AG08396 (cell line): ENCODE data around the gene GUCA2A.
"Not testable (repeated sequence)": the region's sequence is repeated elsewhere in the genome, so short reads cannot be mapped to it uniquely, and the experiment has no call there.

Source experiments
- DNase-seq: peaks from one replicate; pipeline ENCODE4 v3.0.0; 2012; ENCODE audit warnings: low spot score, mixed read lengths

Gene GUCA2A, protein sequence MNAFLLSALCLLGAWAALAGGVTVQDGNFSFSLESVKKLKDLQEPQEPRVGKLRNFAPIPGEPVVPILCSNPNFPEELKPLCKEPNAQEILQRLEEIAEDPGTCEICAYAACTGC

DNA sequence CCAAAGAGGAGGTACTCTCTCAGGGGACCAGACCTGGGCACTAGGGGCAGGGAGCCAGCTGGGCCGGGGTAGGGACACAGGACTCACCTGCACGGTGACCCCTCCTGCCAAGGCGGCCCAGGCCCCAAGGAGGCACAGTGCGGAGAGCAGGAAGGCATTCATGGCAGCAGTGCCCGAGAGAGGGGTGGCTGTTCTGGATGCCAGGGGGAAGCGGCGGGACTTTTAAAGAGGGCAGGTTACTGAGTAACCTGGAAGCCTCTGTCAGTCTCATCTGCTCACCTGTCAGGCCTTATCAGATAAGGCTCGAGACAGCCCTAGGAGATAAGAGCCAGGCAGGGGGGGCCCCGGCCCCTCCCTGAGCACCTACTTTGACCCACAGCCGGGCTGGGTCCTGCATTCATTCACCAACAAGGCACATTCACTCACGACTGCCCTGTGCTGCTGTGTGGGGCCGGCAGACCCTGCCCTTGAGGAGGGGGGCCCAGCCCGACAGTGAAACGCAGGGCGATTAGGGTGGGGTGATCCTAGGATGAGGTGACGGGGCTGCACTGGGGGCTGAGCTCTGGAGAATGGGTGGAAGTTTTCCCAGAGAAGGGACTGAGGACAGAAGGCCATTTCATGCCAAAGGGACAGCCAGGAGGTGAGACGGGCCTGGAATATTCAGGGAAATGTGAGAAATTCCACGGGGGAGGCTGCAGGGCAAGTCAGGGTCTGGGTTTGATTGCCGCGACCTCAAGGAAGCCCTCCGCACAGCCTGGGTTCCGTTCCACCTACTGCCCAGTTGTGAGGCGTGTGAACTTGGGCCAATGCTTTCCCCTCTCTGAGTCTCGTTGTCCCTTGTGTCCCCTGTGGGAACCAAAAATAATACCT is at the start of gene GUCA2A:
Gene GUCA2A (minus strand): TSS at position 195 of the 870 bp plus-strand sequence. CDS start 33 bp downstream, at position 162.
- no peak for DNase-seq

DNA sequence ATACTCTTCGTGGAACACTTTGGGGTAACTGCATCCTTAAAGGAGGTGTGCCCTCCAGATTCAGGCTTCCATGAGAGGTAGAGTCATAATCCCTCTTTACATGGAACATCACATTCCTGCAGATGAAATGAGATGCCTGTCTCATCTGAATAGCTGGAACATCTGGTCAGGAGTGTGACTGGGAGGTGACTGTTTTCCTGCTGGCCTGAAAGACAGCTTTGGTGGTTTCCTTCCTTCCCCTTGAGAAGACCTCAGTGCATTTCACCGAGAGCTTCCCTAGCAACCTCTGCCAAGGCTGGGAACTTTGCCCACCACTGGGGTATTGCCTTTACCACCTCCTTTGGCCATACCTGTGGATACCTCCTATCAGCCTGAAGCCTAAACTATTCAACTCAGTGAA is 46.7 kb upstream of the GUCA2A start:
- no peak for DNase-seq

DNA sequence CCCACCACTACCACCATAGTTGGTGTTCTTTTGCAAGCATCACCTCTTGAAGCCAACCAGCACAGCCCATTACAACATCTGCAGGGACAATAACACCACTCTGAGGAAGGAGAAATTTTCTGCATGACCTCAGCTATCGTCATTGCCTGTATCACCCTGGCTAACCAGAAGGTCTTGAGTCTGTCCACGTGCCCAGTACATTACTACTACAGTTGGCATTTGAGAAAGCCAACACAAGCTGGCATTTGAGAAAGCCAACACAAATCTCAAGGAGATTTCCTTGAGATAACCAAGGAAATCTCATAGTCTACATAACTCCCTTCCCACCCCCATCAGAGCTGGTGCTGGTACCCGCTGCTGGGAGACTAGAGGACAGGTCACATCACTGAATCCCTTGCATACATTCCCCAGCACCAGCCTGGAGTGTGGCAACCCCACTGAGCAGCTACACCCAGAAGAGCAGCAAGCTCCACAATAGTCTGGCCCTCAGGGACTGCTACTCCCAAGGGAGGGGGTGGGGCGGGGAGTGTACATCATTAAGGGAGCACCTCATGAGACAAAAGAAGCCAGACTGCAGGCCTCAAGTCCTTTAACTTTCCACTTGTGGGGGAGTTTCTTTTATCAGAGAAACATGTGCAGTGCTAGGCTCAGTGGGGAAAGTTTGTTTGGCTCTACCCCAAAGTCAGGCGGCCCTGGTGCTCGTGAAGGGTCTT is 46.0 kb upstream of the GUCA2A start:
- no peak for DNase-seq

DNA sequence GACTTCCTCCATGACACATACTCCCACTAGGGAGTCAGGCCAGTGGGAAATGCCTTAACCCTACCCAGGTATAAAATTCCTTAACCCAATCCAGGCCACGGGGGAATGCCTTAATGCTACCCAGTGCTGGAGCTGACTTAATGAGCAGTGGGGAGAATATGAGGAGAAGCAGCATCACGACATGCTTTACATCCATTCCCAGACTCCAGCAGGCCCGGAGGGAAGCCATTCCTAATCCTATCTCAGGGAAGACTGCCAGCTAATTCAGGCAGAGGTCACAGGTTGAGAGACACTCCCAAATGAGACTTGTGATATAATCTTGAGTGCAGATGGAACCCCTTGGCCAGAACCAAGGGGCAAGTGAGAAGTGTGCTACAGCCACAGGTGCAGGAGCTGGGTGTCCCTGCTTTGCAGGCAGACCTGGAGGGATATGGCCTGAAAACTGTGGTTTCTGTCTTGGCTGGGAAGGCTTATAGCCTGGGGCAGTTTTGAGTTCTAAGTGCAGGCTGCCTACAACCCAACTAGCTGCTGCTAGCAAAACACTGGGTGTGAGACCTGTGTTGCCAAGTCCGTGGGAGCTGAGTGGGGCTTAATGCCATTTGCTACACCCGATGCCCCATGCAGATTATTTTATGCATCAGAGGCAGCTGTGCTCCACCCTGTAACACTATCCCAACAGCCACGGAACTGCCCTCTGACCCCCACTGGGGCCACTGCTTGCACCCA is 45.1 kb upstream of the GUCA2A start:
- no peak for DNase-seq

DNA sequence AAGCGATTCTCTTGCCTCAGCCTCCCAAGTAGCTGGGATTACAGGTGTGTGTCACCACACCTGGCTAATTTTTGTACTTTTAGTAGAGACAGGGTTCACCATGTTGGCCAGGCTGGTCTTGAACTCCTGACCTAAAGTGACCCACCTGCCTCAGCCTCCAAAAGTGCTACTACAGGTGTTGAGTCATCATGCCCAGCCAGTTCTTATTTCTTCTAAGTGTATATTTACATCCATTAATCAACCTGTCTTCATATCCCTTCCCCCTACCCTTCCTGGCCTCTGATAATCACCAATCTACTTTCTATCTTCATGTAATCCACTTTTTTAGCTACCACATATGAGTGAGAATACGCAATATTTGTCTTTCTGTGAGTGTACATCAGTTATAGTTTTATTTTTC is 42.4 kb upstream of the GUCA2A start:
- not testable (repeated sequence) for DNase-seq

DNA sequence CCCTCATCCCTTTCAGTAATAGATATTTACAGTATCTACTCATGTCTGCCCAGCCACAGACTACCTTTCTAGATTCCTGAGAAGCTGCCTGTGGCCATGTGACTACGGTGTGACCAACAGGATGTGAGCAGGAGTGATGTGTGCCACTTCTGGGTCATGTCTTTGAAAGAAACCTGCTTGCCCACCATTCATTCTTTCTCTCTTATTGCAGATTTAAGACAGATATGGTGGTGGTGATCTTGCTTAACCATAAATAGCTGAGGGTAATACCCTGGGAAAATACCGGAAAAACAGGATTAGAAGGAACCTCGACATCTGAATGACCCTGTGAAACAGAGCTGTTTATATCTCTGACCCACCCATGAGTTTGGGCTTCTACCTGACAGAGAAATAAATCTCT is 41.6 kb upstream of the GUCA2A start:
- no peak for DNase-seq

DNA sequence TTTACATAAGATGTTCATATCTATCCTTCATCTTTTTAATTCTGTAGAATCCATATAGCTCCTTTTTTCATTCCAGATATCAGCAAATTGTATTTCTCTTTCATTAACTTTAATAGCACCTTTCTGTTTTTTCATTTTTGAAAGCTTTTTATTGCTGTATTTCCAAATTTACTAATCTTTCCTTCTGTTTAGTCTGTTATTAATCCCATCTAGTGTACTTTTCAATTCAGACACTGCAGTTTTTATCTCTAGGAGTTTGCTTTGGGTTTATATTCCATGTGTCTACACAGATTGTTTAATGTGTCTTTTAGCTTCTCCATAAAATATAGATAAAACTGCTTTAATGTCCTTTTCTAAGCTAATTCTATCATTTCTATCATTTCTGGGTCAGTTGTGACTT is 37.4 kb upstream of the GUCA2A start:
- DNase-seq, result no peak

DNA sequence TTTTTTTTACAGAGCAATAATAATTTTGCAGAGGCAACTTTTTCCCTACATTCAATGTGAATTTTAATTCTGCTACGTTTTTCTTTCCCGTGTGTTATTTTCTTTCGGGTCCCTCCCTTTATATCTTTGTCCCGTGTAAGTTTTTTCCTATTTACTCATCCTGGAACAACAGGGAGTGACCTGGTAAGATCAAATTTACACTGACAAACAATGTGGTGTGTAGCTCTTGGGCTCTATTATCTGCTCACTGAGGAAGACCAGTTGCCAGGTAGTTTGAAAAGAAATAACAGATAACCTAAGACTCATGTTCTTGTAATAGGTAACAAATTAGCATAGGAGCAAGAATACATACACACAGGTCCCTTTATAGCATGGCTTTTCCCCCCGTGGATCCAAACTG is 33.7 kb upstream of the GUCA2A start:
- no peak for DNase-seq

DNA sequence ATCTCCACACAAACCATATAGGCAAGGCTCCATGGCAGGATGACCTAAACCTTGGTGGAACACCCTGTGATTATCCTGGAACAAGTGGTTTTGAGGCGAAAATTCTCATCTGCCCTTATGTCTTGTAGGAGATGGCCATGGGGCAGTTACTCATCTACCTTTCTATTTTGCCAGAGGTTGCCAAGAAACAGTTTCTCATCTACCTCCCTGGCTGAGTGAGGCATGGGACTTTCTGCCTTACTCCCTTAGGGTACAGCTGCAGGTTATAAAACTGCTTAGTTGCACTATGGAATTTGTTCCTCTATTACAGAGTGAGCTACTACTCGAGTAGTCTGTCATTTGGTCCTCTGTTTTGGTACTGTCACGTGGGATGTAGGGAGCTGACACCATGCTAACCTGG is 31.3 kb upstream of the GUCA2A start:
- DNase-seq, result no peak

DNA sequence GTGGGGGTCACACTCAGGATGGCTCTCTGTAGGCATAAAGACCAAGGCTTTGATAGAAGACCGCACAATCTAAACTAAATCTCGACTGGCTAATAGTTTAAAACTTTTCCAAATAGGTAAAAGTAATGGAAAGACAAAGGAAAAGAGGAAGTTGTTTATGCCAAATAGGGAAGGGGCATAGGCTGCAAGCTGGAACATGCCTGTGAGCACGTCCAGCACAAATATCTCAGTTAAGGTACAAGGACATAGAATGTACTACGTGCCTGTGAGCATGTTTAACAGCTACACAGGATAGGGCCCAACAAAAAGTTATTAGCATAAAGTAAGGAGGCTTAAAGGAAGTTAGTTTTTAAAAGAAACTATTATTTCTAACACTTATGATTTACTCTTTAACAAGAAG is 27.6 kb upstream of the GUCA2A start:
- no peak for DNase-seq

DNA sequence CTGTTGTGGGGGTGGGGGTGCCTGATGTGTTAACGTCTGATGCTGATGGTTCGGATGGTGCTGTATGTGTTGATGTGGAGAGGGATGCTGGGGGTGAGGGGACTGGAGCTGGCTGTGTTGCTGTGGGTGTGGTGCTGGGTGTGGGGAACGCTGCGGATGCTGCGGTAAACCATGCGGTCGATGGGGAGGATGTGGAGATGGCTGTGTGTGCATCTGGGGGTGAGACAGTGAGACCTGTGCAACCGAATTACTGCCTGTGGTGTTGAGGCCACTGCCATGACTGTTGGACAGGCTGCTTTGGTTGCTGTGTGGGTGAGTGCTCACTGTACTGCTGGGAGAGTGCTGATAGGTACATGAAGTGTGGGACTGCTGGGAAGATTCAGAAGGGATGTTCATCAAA is 26.8 kb upstream of the GUCA2A start:
- no peak for DNase-seq

DNA sequence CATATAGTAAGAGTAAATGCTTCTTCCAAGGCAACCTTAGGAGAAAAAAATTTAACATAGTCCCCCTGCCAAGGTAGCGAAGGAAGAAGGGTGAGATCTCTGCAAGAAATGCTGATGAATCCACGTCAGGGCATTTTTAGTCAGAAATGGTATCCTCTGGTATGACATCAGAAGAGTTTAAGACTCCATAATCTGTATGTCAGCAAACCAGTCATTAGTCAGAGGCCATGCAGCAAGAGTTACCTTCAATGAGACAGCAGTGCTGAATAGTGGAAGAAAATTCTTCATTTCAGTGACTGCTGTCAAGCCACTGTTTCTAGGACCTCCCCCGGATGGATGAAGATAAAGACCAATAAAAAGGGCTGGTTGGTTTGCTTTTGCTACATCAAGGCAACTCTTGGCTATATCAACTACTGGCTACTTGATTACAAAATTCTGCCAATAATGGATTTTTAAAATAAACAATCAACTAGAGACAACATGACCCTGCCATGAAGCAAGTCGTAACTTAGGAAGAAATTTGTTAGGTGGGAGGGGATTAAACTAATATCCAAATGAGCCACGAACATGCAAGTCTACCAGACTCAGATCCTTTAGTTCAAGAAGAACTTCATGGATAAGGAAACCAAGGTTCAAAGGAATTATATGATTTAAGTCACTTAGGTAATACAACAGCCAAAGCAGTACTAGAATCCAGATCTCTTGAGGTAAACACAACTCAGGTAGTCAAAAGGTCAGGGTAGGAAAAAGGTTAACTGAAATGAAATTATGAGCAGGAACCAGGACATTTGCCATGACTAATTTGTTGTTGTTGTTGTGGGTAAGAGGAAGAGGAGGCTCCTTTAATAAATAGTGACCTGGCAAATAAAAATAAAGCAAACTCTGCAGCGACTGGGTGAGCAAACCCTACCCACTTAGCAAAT is 25.6 kb upstream of the GUCA2A start:
- DNase-seq, result no peak

DNA sequence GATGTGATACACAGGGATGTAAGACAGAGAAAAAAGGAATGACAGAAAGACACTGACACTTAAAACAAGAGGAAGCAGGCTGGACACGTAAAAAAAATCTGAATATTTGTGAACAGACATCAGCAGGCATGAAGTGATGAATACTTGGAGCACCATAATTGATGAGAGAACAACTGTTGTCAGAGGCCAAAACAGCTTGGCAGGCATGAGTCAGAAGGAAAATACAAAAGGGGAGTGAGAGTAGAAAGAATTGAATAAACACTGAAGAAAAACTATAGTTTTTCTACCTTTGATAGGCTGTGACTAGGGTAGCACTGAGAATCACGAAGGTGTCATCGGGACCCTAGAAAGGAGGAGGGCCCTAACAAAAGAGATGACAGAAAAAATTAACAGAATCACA is 21.6 kb upstream of the GUCA2A start:
- DNase-seq, result peak; percentile 52

DNA sequence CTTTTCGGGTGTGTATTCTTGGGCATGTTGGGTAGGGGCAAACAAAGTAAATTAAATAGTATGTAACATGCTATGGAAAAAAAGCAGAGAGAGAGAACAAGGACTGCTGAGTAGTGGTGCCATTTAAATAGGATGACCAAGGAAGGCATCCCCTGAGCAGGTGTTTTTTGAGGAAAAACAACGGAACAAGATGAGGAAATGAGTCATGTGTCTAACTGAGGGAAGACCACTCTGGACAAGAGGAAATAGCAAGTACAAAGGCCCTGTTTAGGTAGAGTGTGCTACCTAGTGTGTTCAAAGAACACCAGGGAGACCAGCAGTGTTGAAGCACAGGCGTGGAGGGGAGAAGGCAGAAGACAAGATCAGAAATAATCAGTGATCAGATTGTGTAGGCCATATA is 20.1 kb upstream of the GUCA2A start:
- no peak for DNase-seq

DNA sequence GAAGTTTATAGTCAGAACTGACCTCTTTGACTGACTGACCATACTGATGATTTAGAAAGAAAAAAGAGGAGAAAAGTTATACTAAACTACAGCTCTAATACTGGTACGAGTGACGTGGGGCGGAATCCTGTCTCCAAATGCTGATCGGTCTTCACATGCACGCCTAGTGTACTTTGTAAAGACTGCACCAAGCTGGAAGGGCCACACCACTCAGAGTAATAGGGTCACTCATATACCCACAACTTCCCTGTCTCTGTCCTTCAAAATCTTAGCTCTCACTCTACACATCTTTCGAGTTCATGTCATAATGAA is 19.4 kb upstream of the GUCA2A start:
- no peak for DNase-seq

DNA sequence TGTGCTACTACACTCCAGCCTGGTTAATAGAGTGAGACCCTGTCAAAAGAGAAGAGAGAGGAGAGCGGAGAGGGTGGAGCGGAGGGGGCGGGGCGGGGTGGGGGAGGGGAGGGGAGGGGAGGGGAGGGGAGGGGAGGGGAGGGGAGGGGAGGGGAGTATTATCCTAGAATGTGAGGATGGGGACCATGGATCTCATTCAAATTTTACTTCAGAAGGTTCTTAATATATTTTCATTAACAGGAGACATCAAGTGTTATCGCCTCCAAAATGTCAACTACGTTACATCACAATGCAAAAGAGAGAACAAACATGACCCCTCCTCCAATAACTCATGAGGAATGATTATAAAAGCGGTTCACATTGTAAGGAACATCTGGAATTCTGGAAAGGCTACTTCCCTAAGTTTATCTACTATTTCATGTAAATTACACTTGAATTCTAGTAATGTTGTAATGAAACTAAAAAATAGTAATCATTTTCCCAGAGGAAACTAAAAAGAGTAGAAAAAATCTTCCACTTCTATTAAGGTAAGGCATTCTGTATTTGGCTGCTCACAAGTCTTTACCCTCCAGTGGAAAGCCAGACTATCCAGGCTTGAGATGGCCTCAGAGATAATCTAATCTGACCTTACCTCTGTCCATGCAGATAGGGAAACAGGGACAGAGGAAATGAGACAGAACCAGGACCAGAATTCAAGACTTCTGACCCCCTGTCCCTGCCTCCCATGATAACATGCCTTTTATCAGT is 18.8 kb upstream of the GUCA2A start:
- no peak for DNase-seq

DNA sequence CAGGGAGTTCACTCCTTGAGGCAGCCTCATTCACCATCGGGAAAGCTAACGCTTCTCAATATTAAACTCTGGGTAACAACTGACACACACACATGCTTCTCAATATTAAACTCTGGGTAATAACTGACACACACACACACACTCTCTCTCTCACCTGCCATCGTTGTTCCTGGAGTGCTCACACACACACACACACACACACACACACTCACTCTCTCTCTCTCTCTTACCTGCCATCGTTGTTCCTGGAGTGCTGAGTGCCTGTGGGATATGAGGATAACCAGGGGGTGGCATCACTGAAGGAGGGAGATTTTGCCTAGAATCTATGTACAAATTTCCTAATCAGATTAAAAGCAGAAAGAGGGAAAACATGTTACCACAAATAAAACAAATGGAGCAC is 17.1 kb upstream of the GUCA2A start:
- no peak for DNase-seq

DNA sequence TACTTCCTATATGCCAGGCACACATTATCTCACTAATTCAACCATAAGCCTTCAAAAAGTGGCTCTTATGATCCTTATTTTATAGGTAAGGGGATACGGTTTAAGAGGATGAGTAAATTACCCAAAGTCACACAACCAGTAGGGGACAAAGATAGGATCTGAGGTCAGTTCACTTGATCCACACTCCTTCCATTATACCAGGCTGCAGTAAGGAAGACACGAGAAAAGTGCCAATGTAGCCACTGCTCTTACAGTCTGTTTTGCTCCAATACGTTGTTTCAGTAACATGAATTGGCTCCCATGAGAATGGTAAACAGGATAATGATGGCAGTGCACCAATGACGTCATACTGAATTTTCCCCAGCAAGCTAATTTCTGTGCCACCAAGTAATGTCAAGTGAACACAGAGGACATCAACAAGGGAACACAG is 15.4 kb upstream of the GUCA2A start:
- no peak for DNase-seq

DNA sequence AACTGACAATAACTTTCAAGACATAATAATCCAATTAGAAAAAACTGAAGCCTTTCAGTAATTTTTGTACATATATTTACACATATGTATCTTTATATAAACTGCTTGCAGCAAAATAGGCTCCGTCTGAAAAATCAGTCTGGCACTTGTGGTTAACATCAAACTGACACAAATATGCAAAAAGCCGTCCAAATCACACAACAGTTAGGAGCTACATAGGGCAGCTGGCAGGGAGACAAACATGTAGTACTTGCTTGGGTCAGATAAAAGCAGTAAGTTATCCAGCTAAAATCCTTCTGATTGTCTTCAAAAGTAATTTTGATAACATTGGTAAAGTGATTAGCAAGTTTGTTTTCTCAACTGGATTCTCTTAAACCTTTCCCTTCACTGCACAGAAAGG is 14.7 kb upstream of the GUCA2A start:
- DNase-seq, result peak; percentile 40

DNA sequence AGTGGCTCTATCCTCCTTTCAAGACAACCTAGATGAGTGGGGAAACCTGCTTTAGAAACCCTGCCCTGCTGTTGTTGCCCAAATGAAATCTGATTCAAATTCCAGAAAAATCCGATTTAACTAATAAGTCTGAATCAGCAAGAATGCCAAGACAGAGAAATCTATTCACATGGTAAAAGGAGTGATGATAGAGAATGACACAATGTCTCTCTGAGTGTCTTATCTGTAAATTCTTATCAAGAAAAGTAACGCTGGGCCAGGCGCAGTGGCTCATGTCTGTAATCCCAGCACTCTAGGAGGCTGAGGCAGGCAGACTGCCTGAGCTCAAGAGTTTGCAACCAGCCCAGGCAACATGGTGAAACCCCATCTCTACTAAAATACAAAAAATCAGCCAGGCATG is 13.7 kb upstream of the GUCA2A start:
- DNase-seq, result no peak

DNA sequence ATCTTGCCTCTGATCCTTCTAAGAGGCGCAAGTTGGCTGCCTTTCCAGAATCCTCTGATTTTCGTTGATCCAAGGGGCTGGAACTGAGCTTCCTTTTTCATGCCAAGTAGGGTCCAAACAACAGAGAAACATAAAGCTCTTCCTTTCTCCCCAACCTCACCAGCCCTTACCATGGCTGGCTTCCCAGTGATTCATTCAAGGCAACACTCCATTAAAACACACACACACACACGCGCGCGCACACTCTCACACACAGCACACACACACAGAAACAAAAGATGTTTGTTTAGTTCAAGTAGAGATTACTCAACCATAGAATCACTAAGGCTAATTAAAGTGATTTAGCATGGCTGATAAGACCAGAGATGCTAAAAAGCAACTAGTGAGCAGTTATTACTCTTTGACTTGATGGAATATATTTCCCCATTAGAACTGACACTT is 13.0 kb upstream of the GUCA2A start:
- peak; percentile 61 for DNase-seq
